ENCODE data around the gene CRTC1. TPM values are rescaled to one million over a fixed set of nuclear protein-coding genes. Genes with fewer than 3 reads are reported as not detected.

The CRTC1 gene
- total and polyA plus RNA-seq, 2 experiments from 2014 or later = 1.2 to 5.1 TPM

DNA sequence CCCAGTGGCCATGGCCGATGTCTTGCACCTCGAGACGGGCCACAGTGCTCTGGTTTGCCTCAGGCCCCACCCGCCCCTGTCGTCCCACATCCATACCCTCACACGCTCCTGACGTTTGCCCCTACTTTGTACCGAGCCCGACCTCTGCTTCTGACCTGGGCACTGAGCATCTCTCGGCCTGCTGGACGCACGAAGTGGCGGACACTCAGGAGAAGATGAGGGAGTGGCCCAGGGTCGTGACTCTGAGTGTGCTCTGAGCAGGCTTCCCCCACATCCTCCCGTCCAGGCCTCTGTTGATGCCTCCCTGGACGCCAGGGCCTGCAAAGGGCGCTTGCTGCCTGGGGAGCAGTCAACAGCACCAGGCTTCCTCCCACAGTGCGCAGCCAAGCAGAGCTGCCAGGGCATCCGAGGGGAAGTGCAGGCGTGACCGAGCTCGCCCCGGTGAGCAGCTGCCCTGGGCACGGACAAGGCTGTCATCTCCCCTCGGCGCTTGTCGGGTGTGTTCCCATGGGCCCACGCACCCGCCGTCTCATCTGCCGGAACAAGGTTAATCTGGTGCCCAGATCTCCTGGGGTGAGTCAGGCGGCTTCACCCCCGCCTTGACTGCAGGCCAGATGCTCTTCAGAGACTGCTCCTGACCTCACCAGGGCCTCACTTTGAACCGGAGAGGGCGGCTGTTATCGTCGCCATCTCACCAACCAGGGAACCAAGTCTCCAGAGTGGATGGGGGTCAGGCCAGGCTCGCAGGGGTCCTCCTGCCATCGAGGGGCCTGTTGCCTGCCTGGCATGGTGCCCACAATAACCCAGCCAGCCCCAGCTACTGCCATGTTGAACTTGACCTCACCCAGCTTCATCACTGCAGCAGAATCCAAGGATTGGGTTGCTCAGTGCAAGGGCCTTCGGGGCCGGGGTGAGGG lies 80.5 kb downstream of the CRTC1 start:
- Histone ChIP-seq H3K4me2 (ENCODE audit: unreplicated experiment) (peak overlapping the region; percentile 47), H3K4me1 (ENCODE audit: insufficient read depth) (peaks cover 21% of the 10 kb centered on the region), H3K27ac (peak overlapping the region; percentile 86), H3K79me2 (ENCODE audit: insufficient read depth) (no peaks in the 10 kb centered on the region), H2AFZ (no peak overlapping the region), H3K27me3 (replicated peaks; ENCODE audit: insufficient read depth) (no peaks in the 10 kb centered on the region), H4K20me1 (ENCODE audit: insufficient read depth) (no peaks in the 10 kb centered on the region), H3K9me3 (ENCODE audit: low read depth) (no peaks in the 10 kb centered on the region), H3K4me3 (peak overlapping the region; percentile 39; the same call in 1 of the 2 replicates), H3K9ac (peak overlapping the region; percentile 60), H3K9me2 (ENCODE audit: insufficient read depth) (no peaks in the 10 kb centered on the region), H3K36me3 (ENCODE audit: low read depth) (no peaks in the 10 kb centered on the region), H3F3A (ENCODE audit: insufficient read depth) (peaks cover 20% of the 10 kb centered on the region; the same call in 1 of the 2 replicates)
- in situ Hi-C loops (cut with MboI) = no loop called here
- peak; percentile 98 for DNase-seq
- no peak for TF ChIP-seq EZH2phosphoT487 (IDR thresholded peaks at IDR 0.05; ENCODE audit: insufficient read depth, low read depth)
- TF ChIP-seq EZH2 (IDR thresholded peaks at IDR 0.05; ENCODE audit: insufficient read depth, poor library complexity, severe bottlenecking) = no peak
- WGBS, 2 experiments (ENCODE audit: low coverage in 1 of 2, low lambda C conversion rate in 2 of 2, missing lambda C conversion rate in 2 of 2) = 40 to 42% methylated on average over 41 of the region's 41 CpGs

DNA sequence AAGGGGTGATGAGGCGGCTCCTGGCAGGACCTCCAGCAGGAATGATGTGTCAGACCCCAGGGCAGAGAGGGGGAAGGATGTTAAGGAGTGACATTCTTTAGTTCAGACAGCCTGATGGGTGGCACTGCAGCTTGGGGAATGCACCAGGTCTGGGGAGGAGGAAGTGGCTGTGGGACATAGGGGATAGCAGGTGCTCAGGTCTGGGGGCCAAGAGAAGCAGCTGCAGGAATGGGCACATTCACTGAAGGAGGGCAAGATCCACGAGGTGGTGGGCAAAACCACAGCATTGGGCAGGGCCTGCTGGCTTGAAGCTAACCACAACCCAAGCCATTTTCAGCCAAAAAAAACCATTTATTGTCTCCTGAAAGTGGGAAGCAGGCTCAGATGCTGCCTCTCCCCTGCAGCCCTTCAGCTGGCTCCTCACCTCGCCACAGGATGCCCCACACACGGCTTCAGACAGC lies 81.1 kb downstream of the CRTC1 start:
- in situ Hi-C loops (cut with MboI) = no loop called here
- Histone ChIP-seq H3K27ac (peak overlapping the region; percentile 86), H2AFZ (no peak overlapping the region), H3K4me1 (ENCODE audit: insufficient read depth) (peaks cover 21% of the 10 kb centered on the region), H3K79me2 (ENCODE audit: insufficient read depth) (no peaks in the 10 kb centered on the region), H3K9ac (peak overlapping the region; percentile 52), H4K20me1 (ENCODE audit: insufficient read depth) (no peaks in the 10 kb centered on the region), H3K9me3 (ENCODE audit: low read depth) (no peaks in the 10 kb centered on the region), H3K9me2 (ENCODE audit: insufficient read depth) (no peaks in the 10 kb centered on the region), H3K27me3 (replicated peaks; ENCODE audit: insufficient read depth) (no peaks in the 10 kb centered on the region), H3K4me3 (0 out of 2 replicates have a peak overlapping the region, but pooled peaks have one; percentile 39), H3K36me3 (ENCODE audit: low read depth) (no peaks in the 10 kb centered on the region), H3K4me2 (ENCODE audit: unreplicated experiment) (peak overlapping the region; percentile 47), H3F3A (ENCODE audit: insufficient read depth) (peaks cover 20% of the 10 kb centered on the region; the same call in 1 of the 2 replicates)
- TF ChIP-seq EZH2 (IDR thresholded peaks at IDR 0.05; ENCODE audit: insufficient read depth, poor library complexity, severe bottlenecking) = no peak
- TF ChIP-seq EZH2phosphoT487 (IDR thresholded peaks at IDR 0.05; ENCODE audit: insufficient read depth, low read depth) = no peak
- WGBS, 2 experiments (ENCODE audit: low coverage in 1 of 2, low lambda C conversion rate in 2 of 2, missing lambda C conversion rate in 2 of 2) = 56 to 58% methylated on average over 4 of the region's 4 CpGs
- DNase-seq = peak; percentile 83

GRCh38 chr19:18765224-18765623 lies 81.7 kb downstream of the CRTC1 start:
- Histone ChIP-seq H3K9me3 (ENCODE audit: low read depth) (no peaks in the 10 kb centered on the region), H3K36me3 (ENCODE audit: low read depth) (no peaks in the 10 kb centered on the region), H3K9me2 (ENCODE audit: insufficient read depth) (no peaks in the 10 kb centered on the region), H3K4me3 (no peak overlapping the region), H4K20me1 (ENCODE audit: insufficient read depth) (no peaks in the 10 kb centered on the region), H3K4me2 (ENCODE audit: unreplicated experiment) (no peak overlapping the region), H3K4me1 (ENCODE audit: insufficient read depth) (peaks cover 21% of the 10 kb centered on the region), H3K27ac (peak overlapping the region; percentile 86; the same call in 1 of the 2 replicates), H3F3A (ENCODE audit: insufficient read depth) (peaks cover 20% of the 10 kb centered on the region; the same call in 1 of the 2 replicates), H2AFZ (no peak overlapping the region), H3K9ac (0 out of 2 replicates have a peak overlapping the region, but pooled peaks have one; percentile 52), H3K79me2 (ENCODE audit: insufficient read depth) (no peaks in the 10 kb centered on the region), H3K27me3 (replicated peaks; ENCODE audit: insufficient read depth) (no peaks in the 10 kb centered on the region)
- in situ Hi-C loops (cut with MboI) = no loop called here
- WGBS, 2 experiments (ENCODE audit: low coverage in 1 of 2, low lambda C conversion rate in 2 of 2, missing lambda C conversion rate in 2 of 2) = 95 to 97% methylated on average over 8 of the region's 8 CpGs
- TF ChIP-seq EZH2phosphoT487 (IDR thresholded peaks at IDR 0.05; ENCODE audit: insufficient read depth, low read depth) = no peak
- DNase-seq = no peak

GRCh38 chr19:18768046-18768771 lies 84.7 kb downstream of the CRTC1 start:
- H2AFZ ChIP-seq = no peak overlapping the region
- peaks cover 20% of the 10 kb centered on the region for H3K4me1 ChIP-seq (ENCODE audit: insufficient read depth)
- no peaks in the 10 kb centered on the region for H3K9me3 ChIP-seq (ENCODE audit: low read depth)
- TF ChIP-seq EZH2phosphoT487 (IDR thresholded peaks at IDR 0.05; ENCODE audit: insufficient read depth, low read depth) = no peak
- no peak for TF ChIP-seq EZH2 (IDR thresholded peaks at IDR 0.05; ENCODE audit: insufficient read depth, poor library complexity, severe bottlenecking)
- H3K36me3 ChIP-seq (ENCODE audit: low read depth) = no peaks in the 10 kb centered on the region
- no peak overlapping the region for H3K4me2 ChIP-seq (ENCODE audit: unreplicated experiment)
- 85 to 91% methylated on average over 12 to 29 of the region's 30 CpGs for WGBS, 2 experiments (ENCODE audit: low coverage in 1 of 2, low lambda C conversion rate in 2 of 2, missing lambda C conversion rate in 2 of 2)
- H3K9me2 ChIP-seq (ENCODE audit: insufficient read depth) = no peaks in the 10 kb centered on the region
- in situ Hi-C loops (cut with MboI) = no loop called here
- H3K27ac ChIP-seq = no peak overlapping the region
- no peaks in the 10 kb centered on the region for H3K27me3 ChIP-seq (replicated peaks; ENCODE audit: insufficient read depth)
- DNase-seq = no peak
- H3K9ac ChIP-seq = no peak overlapping the region
- no peaks in the 10 kb centered on the region for H3K79me2 ChIP-seq (ENCODE audit: insufficient read depth)
- no peaks in the 10 kb centered on the region for H4K20me1 ChIP-seq (ENCODE audit: insufficient read depth)
- H3K4me3 ChIP-seq = no peak overlapping the region
- H3F3A ChIP-seq (ENCODE audit: insufficient read depth) = peaks cover 14% of the 10 kb centered on the region; the same call in 1 of the 2 replicates
